ENCODE results near the gene RGS3. TPM values are rescaled to one million over a fixed set of nuclear protein-coding genes. Genes with fewer than 3 reads are reported as not detected.
"Not testable (repeated sequence)": the region's sequence is repeated elsewhere in the genome, so short reads cannot be mapped to it uniquely, and the experiment has no call there.

The RGS3 gene
- total and polyA plus RNA-seq, 10 of the 15 experiments (the other 5 are each of a cell fraction or from before 2014, with no cell fraction given): 2.9 to 138 (median 28.8) TPM

DNA sequence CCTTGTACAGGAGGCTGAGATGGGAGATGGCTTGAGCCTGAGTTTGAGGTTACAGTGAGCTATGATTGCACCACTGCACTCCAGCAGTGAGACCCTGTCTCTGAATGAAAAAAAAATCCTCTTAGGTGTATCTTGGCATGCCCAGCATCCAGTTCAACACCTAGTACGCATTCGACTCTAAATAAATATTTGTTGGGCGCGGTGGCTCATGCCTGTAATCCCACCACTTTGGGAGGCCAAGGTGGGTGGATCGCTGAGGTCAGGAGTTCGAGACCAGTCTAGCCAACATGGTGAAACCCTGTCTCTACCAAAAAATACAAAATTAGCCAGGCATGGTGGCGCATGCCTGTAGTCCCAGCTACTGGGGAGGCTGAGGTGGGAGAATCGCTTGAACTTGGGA is 86.4 kb downstream of the RGS3 start:
- H3K9ac ChIP-seq (ENCODE audit: control insufficient read depth, insufficient read depth, low read length); H3K79me2 ChIP-seq (ENCODE audit: control insufficient read depth, insufficient read depth, low read length); BruUV-seq (replicated peaks); H3K4me1 ChIP-seq (ENCODE audit: control insufficient read depth, insufficient read depth, low read length); H2AFZ ChIP-seq (ENCODE audit: control insufficient read depth, low read depth, low read length); H4K20me1 ChIP-seq (ENCODE audit: control insufficient read depth, insufficient read depth); H3K4me3 ChIP-seq; FAIRE-seq; intact Hi-C loops (cut with micrococcal nuclease; ENCODE audit: unreplicated experiment); RAD21 ChIA-PET (ENCODE audit: unreplicated experiment); H3K9me3 ChIP-seq (replicated peaks; ENCODE audit: control insufficient read depth, insufficient read depth, low read length); DNase-seq (ENCODE audit: low read depth, low spot score); H3K27ac ChIP-seq (ENCODE audit: control insufficient read depth, insufficient read depth); in situ Hi-C loops (cut with MboI); H3K27me3 ChIP-seq (replicated peaks in 1 of 2; ENCODE audit: control insufficient read depth in 2 of 2, insufficient read depth in 2 of 2, low read length in 1 of 2); ATAC-seq; H3K4me2 ChIP-seq (ENCODE audit: control insufficient read depth, insufficient read depth): not testable (repeated sequence)
- SMC1A ChIA-PET (ENCODE audit: uncharacterized antibody, unreplicated experiment): interaction anchor here (0.9 to 1.6 kb wide), 4 partner anchors 13 to 40 kb away, joined by 3 read pairs; no protein-coding TSS in a partner anchor
- CTCF ChIA-PET: interaction anchor here (0.9 kb wide), 2 partner anchors 9 to 10 kb away, joined by 3 read pairs; no protein-coding TSS in a partner anchor
- 86% methylated on average over 8 of the region's 8 CpGs for WGBS (ENCODE audit: insufficient coverage, insufficient replicate concordance, low lambda C conversion rate, missing lambda C conversion rate)
- peaks cover 11 to 19% of the 10 kb centered on the region in 2 experiments; a peak in 3 of 4 replicates for H3K36me3 ChIP-seq (ENCODE audit: control insufficient read depth in 2 of 2, insufficient read depth in 2 of 2, low read length in 1 of 2)
- POLR2A ChIA-PET: interaction anchor here (0.9 kb wide), 1 partner anchor 133 kb away, joined by 4 read pairs; no protein-coding TSS in a partner anchor

DNA sequence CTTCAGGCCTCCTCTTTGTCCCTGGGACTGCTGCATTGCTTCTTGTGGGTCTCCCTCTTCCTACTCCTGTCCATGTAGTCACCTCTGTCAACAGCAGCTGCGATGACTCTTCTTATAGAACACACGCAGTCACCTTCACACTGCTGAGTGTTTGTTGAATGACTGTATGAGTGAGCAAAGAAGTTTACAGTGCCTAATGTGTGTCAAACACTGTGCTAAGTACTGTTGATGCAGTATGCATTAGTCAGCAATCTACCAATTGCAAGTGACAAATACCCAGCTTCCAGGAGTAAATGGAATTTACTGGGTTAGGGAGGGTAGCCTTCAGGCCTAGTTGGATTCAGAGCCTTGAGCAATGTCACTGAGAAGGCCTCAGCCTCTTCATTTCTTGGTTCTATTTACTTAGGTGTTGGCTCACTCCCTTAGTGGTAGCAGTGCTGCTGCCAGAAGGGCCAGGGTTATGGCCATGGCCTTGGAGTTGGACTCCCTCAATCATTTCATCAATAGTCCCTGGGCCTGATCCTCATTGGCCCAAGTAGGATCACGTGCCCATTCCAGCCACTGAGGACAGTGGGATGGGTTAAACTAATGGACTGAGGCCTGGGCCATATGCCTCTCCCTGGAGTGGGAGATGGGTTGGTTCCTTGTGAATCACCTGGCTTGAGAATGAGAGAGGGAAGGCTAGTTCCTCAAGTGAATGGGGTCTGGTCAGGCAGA is 93.5 kb downstream of the RGS3 start:
- in situ Hi-C loops (cut with MboI): no loop called here
- ChIA-PET SMC1A (ENCODE audit: uncharacterized antibody, unreplicated experiment) (no interaction called here), RAD21 (ENCODE audit: unreplicated experiment) (no interaction called here), POLR2A (no interaction called here), CTCF (interaction anchor here (1.7 kb wide), 1 partner anchor 35 kb away, joined by 4 read pairs; no protein-coding TSS in a partner anchor)
- H3K4me1 ChIP-seq (ENCODE audit: control insufficient read depth, insufficient read depth, low read length): no peaks in the 10 kb centered on the region; the same call in 1 of the 2 replicates
- peak; percentile 29 for ATAC-seq
- intact Hi-C loops (cut with micrococcal nuclease; ENCODE audit: unreplicated experiment): no loop called here
- H3K9ac ChIP-seq (ENCODE audit: control insufficient read depth, insufficient read depth, low read length): no peak overlapping the region
- peaks cover 3% of the 10 kb centered on the region; the same call in 1 of the 2 replicates for H4K20me1 ChIP-seq (ENCODE audit: control insufficient read depth, insufficient read depth)
- H3K79me2 ChIP-seq (ENCODE audit: control insufficient read depth, insufficient read depth, low read length): no peaks in the 10 kb centered on the region; the same call in 1 of the 2 replicates
- DNase-seq (ENCODE audit: low read depth, low spot score): no peak
- no TSS peak for BruUV-seq (replicated peaks)
- no peaks in the 10 kb centered on the region for H3K27me3 ChIP-seq (replicated peaks in 1 of 2; ENCODE audit: control insufficient read depth in 2 of 2, insufficient read depth in 2 of 2, low read length in 1 of 2)
- peaks cover 6 to 12% of the 10 kb centered on the region in 2 experiments; a peak in 3 of 4 replicates for H3K36me3 ChIP-seq (ENCODE audit: control insufficient read depth in 2 of 2, insufficient read depth in 2 of 2, low read length in 1 of 2)
- no peak overlapping the region for H3K27ac ChIP-seq (ENCODE audit: control insufficient read depth, insufficient read depth)
- FAIRE-seq: no peak
- 28% methylated on average over 3 of the region's 3 CpGs for WGBS (ENCODE audit: insufficient coverage, insufficient replicate concordance, low lambda C conversion rate, missing lambda C conversion rate)
- H3K4me2 ChIP-seq (ENCODE audit: control insufficient read depth, insufficient read depth): no peak overlapping the region
- TF ChIP-seq RAD21 (IDR thresholded peaks at IDR 0.05; ENCODE audit: insufficient read depth, low read depth, low read length): no peak
- TF ChIP-seq, protein P1, sequence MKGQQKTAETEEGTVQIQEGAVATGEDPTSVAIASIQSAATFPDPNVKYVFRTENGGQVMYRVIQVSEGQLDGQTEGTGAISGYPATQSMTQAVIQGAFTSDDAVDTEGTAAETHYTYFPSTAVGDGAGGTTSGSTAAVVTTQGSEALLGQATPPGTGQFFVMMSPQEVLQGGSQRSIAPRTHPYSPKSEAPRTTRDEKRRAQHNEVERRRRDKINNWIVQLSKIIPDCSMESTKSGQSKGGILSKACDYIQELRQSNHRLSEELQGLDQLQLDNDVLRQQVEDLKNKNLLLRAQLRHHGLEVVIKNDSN (IDR thresholded peaks at IDR 0.05; ENCODE audit: borderline replicate concordance, extremely low read length, insufficient read depth, low read depth, low read length): peak; percentile 32
- 0 out of 2 replicates have a peak, but pooled peaks have one; percentile 19 for TF ChIP-seq NFYB (IDR thresholded peaks at IDR 0.05; ENCODE audit: insufficient read depth, low read depth, low read length)
- H3K4me3 ChIP-seq: no peak overlapping the region
- no peaks in the 10 kb centered on the region for H3K9me3 ChIP-seq (replicated peaks; ENCODE audit: control insufficient read depth, insufficient read depth, low read length)
- H2AFZ ChIP-seq (ENCODE audit: control insufficient read depth, low read depth, low read length): no peak overlapping the region

Data from GM12878 (cell line).